CD4-positive, alpha-beta T cell (primary cell): ENCODE measurements around the gene SKP1. TPM values are rescaled to one million over a fixed set of nuclear protein-coding genes. Genes with fewer than 3 reads are reported as not detected.

Source experiments
- ATAC-seq: fragments of 200-7000 bp; cut with Tn5 transposase; one replicate; pipeline ENCODE4 v1.10.0; 2022; ENCODE audit warnings: mild to moderate bottlenecking; ENCODE audit not compliant: poor library complexity
- CTCF ChIA-PET: fragments of 350-600 bp; sonication (Branson Sonifier 250); formaldehyde crosslinking; loops from one replicate; lab custom pipeline; 2021; ENCODE audit warnings: antibody characterized with exemption, inconsistent platforms; lab: Charles Lee
- POLR2A ChIA-PET: fragments of 350-600 bp; sonication (Branson Sonifier 250); formaldehyde crosslinking; loops from one replicate; lab custom pipeline; 2021; ENCODE audit warnings: antibody characterized with exemption, inconsistent platforms; lab: Charles Lee
- DNase-seq, 14 experiments: peaks; one replicate each; pipeline ENCODE4 v3.0.0-alpha.2; 2013 to 2020; ENCODE audit warnings: mixed read lengths in 2 of 14
- H3K27ac ChIP-seq, 2 donors: one replicate each; pipeline versions ENCODE4 v1.5.1 to v1.7.0; 2013; ENCODE audit warnings: low read length in 2 of 2, low read depth in 1 of 2, mild to moderate bottlenecking in 1 of 2
- H3K27me3 ChIP-seq, 2 experiments: 1 replicate in 1 of 2; 2 replicates in 1 of 2; pipeline versions ENCODE4 v1.6.1 to v1.7.0; 2013; ENCODE audit warnings: low read length in 2 of 2, control low read depth in 1 of 2, mild to moderate bottlenecking in 1 of 2, moderate library complexity in 1 of 2; ENCODE audit not compliant: insufficient read depth in 2 of 2, control insufficient read depth in 1 of 2
- H3K36me3 ChIP-seq: one replicate; pipeline ENCODE4 v1.6.1; 2013; ENCODE audit warnings: low read length, control low read depth; ENCODE audit not compliant: insufficient read depth
- H3K4me1 ChIP-seq: one replicate; pipeline ENCODE4 v1.6.1; 2013; ENCODE audit warnings: low read length, control low read depth; ENCODE audit not compliant: insufficient read depth
- H3K4me3 ChIP-seq: one replicate; pipeline ENCODE4 v1.5.1; 2013; ENCODE audit warnings: mild to moderate bottlenecking, low read length, moderate library complexity
- H3K9me3 ChIP-seq, 2 experiments: 1 replicate in 1 of 2; 2 replicates in 1 of 2; pipeline versions ENCODE4 v1.6.1 to v1.7.0; 2013; ENCODE audit warnings: low read length in 2 of 2, mild to moderate bottlenecking in 2 of 2, control low read depth in 1 of 2, moderate library complexity in 1 of 2; ENCODE audit not compliant: control insufficient read depth in 1 of 2, insufficient read depth in 1 of 2
- H3K27ac Mint-ChIP-seq: one replicate; pipeline ENCODE4 v1.8.0; 2020; ENCODE audit warnings: mixed read lengths
- H3K27me3 Mint-ChIP-seq: one replicate; pipeline ENCODE4 v1.8.0; 2021; ENCODE audit warnings: mixed read lengths
- H3K36me3 Mint-ChIP-seq: one replicate; pipeline ENCODE4 v1.8.0; 2021; ENCODE audit warnings: low read depth, mixed read lengths
- H3K4me1 Mint-ChIP-seq: one replicate; pipeline ENCODE4 v1.8.0; 2021; ENCODE audit warnings: low read depth, mixed read lengths
- H3K4me3 Mint-ChIP-seq: one replicate; pipeline ENCODE4 v1.8.0; 2020; ENCODE audit warnings: mild to moderate bottlenecking, mixed read lengths
- H3K9me3 Mint-ChIP-seq: one replicate; pipeline ENCODE4 v1.8.0; 2020; ENCODE audit warnings: mixed read lengths
- intact Hi-C, 2 experiments: fragments of 100-400 bp; cut with DNase I in 1 of 2; cut with micrococcal nuclease in 1 of 2; formaldehyde crosslinking; loops; one replicate each; pipeline versions ENCODE4 v1.15.1 to v1.9.0; 2023 to 2025; cut with DNase I, micrococcal nuclease
- total RNA-seq, 174 experiments: library from RNA in 2 of 174; stranded (reverse) in 2 of 174; gene quantifications; one replicate each; pipeline ENCODE4 v1.2.3 and lab custom pipeline; 2021 to 2026
- TF ChIP-seq, protein P1 (sequence below): fragments of 200-600 bp; IDR thresholded peaks from one replicate; pipeline ENCODE4 v1.8.0; 2022; ENCODE audit warnings: antibody characterized with exemption, mild to moderate bottlenecking

The SKP1 gene
- total RNA-seq, 2 experiments from 2014 or later = 303 to 314 TPM

DNA sequence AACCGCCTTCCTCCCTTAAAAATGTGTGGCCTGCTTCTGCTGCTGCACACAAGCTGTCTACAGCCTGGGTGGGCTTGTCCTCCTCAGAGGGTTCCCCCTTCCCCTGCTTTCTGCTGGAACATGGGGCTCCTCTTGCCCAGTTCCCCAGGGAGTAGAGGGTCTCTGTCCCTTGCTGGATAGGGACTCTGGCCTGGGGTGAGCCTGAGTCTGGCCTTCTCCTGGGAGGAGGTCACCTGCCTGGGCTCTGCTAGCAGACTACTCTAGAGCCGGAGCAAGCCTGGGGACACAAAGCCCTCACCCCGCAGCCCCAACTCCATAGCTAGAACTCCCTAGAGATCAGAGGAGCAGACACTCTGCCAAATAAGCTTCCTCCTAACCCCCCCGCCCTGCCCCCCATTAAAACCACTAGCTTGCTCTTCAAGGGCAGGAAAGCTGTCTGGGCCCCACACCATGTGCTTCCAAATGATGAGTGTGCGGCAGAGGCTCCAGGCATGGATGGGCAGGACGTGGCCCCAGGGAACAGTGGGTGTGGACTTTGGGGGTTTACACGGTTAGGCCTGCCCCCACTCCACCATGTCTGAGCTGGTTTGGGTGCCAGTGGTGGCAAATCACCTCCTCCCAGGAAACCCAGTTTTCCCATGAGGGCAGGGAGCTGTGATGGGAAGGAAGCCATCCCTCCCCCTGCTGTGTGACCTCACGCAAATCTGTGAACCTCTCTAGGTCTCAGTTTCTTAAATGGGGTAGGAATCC is 52.3 kb downstream of the SKP1 start:
- Histone ChIP-seq H3K4me1 (peaks cover 100% of the 10 kb centered on the region), H3K27ac (peak overlapping the region; percentile 75 to 96), H3K36me3 (peaks cover 94% of the 10 kb centered on the region), H3K27me3 (no peaks in the 10 kb centered on the region), H3K9me3 (no peaks in the 10 kb centered on the region), H3K4me3 (peak overlapping the region; percentile 92)
- DNase-seq (peak in 8 of 14 experiments; percentile 51 to 84 (median 77)), ATAC-seq (peak; percentile 52)
- intact Hi-C loops = loop anchor here in 1 of 2 experiments (1.0 kb wide), 1 partner anchor 8 kb away; no protein-coding TSS in a partner anchor
- Mint-ChIP-seq H3K4me3 (peak overlapping the region; percentile 95), H3K36me3 (peaks cover 99% of the 10 kb centered on the region), H3K9me3 (no peaks in the 10 kb centered on the region), H3K4me1 (peaks cover 98% of the 10 kb centered on the region), H3K27ac (peak overlapping the region; percentile 98), H3K27me3 (no peaks in the 10 kb centered on the region)
- ChIA-PET POLR2A (interaction anchor here (0.6 to 5.6 kb wide), 5 partner anchors 52 to 120 kb away, joined by 3 to 49 read pairs (median 4); partner anchors contain the start of genes PPP2CA, SKP1 and VDAC1), CTCF (interaction anchor here (1.0 to 4.9 kb wide), 4 partner anchors 13 to 85 kb away, joined by 5 to 32 read pairs (median 17); no protein-coding TSS in a partner anchor)
- TF ChIP-seq, protein P1, sequence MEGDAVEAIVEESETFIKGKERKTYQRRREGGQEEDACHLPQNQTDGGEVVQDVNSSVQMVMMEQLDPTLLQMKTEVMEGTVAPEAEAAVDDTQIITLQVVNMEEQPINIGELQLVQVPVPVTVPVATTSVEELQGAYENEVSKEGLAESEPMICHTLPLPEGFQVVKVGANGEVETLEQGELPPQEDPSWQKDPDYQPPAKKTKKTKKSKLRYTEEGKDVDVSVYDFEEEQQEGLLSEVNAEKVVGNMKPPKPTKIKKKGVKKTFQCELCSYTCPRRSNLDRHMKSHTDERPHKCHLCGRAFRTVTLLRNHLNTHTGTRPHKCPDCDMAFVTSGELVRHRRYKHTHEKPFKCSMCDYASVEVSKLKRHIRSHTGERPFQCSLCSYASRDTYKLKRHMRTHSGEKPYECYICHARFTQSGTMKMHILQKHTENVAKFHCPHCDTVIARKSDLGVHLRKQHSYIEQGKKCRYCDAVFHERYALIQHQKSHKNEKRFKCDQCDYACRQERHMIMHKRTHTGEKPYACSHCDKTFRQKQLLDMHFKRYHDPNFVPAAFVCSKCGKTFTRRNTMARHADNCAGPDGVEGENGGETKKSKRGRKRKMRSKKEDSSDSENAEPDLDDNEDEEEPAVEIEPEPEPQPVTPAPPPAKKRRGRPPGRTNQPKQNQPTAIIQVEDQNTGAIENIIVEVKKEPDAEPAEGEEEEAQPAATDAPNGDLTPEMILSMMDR = no peak

DNA sequence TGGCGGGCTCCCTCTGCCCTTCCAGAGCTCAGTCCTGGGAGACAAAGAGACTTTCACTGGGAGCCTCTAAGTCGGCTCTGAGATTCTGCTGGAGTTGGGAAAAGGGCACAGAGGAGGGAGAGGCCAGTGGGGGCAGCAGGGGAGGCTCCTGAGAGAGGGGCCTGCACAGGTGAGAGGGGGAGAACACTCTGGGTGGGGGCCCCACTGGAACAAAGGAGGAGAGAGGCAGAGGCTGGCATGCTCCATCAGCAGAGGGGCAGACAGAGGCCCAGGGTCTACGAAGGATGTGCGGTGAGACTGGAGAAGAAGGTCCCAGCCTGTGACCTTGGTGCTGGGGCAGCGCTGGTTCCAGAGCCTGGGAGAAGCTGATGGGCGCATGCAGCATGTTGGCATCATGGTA is 53.4 kb downstream of the SKP1 start:
- Histone ChIP-seq H3K4me3 (peak overlapping the region; percentile 92), H3K9me3 (no peaks in the 10 kb centered on the region), H3K27ac (peak overlapping the region; percentile 75 to 96), H3K36me3 (peaks cover 92% of the 10 kb centered on the region), H3K27me3 (no peaks in the 10 kb centered on the region), H3K4me1 (peaks cover 94% of the 10 kb centered on the region)
- Mint-ChIP-seq H3K27ac (peak overlapping the region; percentile 98), H3K27me3 (no peaks in the 10 kb centered on the region), H3K9me3 (no peaks in the 10 kb centered on the region), H3K4me1 (peaks cover 96% of the 10 kb centered on the region), H3K36me3 (peaks cover 99% of the 10 kb centered on the region), H3K4me3 (peak overlapping the region; percentile 95)
- TF ChIP-seq, protein P1 = no peak
- POLR2A ChIA-PET = interaction anchor here (0.6 to 5.6 kb wide), 4 partner anchors 46 to 102 kb away, joined by 3 to 49 read pairs (median 4); partner anchors contain the start of genes PPP2CA and SKP1
- ATAC-seq = no peak
- intact Hi-C loops = no loop called here
- CTCF ChIA-PET = interaction anchor here (4.6 to 4.9 kb wide), 2 partner anchors 17 to 84 kb away, joined by 23 to 32 read pairs; no protein-coding TSS in a partner anchor
- DNase-seq = no peak

GRCh38 chr5:134122530-134122929 is 54.2 kb downstream of the SKP1 start:
- Mint-ChIP-seq H3K36me3 (peaks cover 99% of the 10 kb centered on the region), H3K9me3 (no peaks in the 10 kb centered on the region), H3K27me3 (no peaks in the 10 kb centered on the region), H3K4me1 (peaks cover 94% of the 10 kb centered on the region), H3K4me3 (peak overlapping the region; percentile 95), H3K27ac (peak overlapping the region; percentile 98)
- CTCF ChIA-PET = interaction anchor here (1.7 to 4.9 kb wide), 3 partner anchors 18 to 83 kb away, joined by 9 to 32 read pairs (median 23); no protein-coding TSS in a partner anchor
- TF ChIP-seq, protein P1 = no peak
- ATAC-seq (peak; percentile 64), DNase-seq (peak in 13 of 14 experiments; percentile 54 to 89 (median 69))
- no peaks in the 10 kb centered on the region for H3K9me3 ChIP-seq
- POLR2A ChIA-PET = interaction anchor here (0.6 to 5.6 kb wide), 3 partner anchors 55 to 403 kb away, joined by 3 to 49 read pairs (median 4); partner anchors contain the start of gene SKP1
- H3K36me3 ChIP-seq = peaks cover 93% of the 10 kb centered on the region
- intact Hi-C loops = loop anchor here in 1 of 2 experiments (1.0 kb wide), 1 partner anchor 8 kb away; the partner anchor contains the start of gene TCF7
- peaks cover 93% of the 10 kb centered on the region for H3K4me1 ChIP-seq
- H3K4me3 ChIP-seq = peak overlapping the region; percentile 92
- H3K27me3 ChIP-seq = no peaks in the 10 kb centered on the region
- peak overlapping the region; percentile 69 to 96 for H3K27ac ChIP-seq
